ENCODE data around the gene ICAM2. TPM values are rescaled to one million over a fixed set of nuclear protein-coding genes. Genes with fewer than 3 reads are reported as not detected.
A peak's percentile ranks its signal among the peaks of the same experiment; 100 is the strongest.

Gene ICAM2
- total RNA-seq, 1 donor from 2014 or later, result not detected

DNA sequence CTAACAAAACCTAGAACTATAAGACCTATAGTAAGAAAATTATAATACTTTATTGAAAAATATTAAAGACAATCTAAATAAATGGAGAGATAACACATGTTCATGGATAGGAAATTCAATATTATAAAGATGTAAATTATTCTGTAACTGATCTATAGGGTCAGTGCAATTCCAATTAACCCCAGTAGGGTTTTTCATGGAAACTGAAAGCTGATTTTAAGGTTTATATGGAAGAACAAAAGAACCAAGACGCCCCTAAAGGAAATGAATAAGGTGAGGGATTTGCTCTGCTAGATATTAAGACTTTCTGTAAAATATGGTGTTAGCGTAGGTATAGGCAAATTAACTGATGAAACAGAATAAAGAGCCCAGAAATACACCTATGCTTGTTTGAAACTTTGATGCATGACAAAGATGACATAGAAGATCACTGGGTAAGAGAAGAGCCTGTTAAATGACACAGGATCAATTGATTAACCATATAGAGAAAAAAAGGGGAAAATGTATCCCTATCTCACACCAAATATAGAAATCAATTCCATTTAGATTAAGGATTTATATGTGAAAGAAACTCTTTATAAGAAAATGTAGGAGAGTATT lies 3.0 kb downstream of the ICAM2 start:
- H3K36me3 Mint-ChIP-seq, result no peaks in the 10 kb centered on the region
- H3K27me3 Mint-ChIP-seq, result peaks cover 6% of the 10 kb centered on the region
- no peak overlapping the region for H3K4me3 Mint-ChIP-seq
- TF ChIP-seq, protein P1, sequence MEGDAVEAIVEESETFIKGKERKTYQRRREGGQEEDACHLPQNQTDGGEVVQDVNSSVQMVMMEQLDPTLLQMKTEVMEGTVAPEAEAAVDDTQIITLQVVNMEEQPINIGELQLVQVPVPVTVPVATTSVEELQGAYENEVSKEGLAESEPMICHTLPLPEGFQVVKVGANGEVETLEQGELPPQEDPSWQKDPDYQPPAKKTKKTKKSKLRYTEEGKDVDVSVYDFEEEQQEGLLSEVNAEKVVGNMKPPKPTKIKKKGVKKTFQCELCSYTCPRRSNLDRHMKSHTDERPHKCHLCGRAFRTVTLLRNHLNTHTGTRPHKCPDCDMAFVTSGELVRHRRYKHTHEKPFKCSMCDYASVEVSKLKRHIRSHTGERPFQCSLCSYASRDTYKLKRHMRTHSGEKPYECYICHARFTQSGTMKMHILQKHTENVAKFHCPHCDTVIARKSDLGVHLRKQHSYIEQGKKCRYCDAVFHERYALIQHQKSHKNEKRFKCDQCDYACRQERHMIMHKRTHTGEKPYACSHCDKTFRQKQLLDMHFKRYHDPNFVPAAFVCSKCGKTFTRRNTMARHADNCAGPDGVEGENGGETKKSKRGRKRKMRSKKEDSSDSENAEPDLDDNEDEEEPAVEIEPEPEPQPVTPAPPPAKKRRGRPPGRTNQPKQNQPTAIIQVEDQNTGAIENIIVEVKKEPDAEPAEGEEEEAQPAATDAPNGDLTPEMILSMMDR (conservative IDR thresholded peaks at IDR 0.05), result peak; percentile 70
- H3K9me3 Mint-ChIP-seq, result no peaks in the 10 kb centered on the region
- peaks cover 4% of the 10 kb centered on the region for H3K4me1 Mint-ChIP-seq (ENCODE audit: unreplicated experiment)
- no peak for DNase-seq (ENCODE audit: extremely low spot score, unreplicated experiment)
- no peak overlapping the region for H3K27ac Mint-ChIP-seq

DNA sequence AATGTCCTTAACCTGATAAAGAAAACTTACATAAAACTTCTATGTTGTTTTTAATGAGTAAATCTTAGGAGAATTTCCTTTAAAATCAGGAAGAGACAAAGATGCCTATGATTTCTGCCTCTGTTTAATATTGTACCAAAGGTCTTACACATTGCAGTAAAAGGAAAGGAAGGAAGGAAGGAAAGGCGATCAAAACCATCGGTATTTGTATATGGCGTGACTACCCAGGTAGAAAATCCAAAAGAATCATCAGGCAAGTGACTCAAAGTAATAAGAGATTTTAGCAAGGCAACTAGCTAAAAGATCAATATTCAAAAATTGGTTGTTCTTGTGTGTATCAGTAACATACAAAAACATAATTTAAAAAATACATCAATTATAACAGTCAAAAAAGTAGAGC lies 3.5 kb downstream of the ICAM2 start:
- no peaks in the 10 kb centered on the region for H3K36me3 Mint-ChIP-seq
- H3K27me3 Mint-ChIP-seq, result peaks cover 6% of the 10 kb centered on the region

DNA sequence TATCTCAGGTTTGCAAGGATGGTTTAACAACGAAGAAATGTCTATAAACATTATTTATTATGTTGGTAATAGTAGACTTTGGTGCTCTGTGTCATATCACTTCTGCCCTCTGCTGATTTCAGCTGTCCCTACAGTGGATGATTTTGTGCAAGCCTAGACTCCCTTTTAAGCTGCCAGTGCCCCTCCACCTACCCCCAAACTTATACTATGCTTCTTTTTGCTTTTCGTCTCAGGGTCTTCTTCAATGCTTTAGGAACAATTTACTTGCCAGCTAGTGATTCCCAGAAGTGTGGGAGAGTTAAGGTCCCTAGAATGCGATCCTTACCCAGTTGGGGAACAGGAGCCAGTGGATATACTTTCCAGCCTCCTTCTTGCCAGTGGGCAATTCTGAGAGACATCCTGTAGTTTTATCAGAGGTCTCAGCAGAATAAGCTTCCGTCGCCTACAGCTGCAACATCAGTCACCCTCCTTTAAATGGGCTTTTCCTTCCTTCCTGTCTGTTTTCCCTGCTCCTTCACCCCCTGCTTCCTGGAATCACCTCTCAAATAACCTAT lies 4.1 kb downstream of the ICAM2 start:
- Mint-ChIP-seq H3K4me1 (ENCODE audit: unreplicated experiment) (peaks cover 4% of the 10 kb centered on the region), H3K36me3 (no peaks in the 10 kb centered on the region), H3K9me3 (no peaks in the 10 kb centered on the region), H3K27me3 (peaks cover 10% of the 10 kb centered on the region), H3K27ac (no peak overlapping the region), H3K4me3 (no peak overlapping the region)
- no peak for DNase-seq (ENCODE audit: extremely low spot score, unreplicated experiment)
- TF ChIP-seq, protein P1 (conservative IDR thresholded peaks at IDR 0.05), result no peak

More for the DNA sequence above, 3.5 kb downstream of the ICAM2 start:
- Mint-ChIP-seq H3K27ac (no peak overlapping the region), H3K4me3 (no peak overlapping the region), H3K4me1 (ENCODE audit: unreplicated experiment) (peaks cover 4% of the 10 kb centered on the region), H3K9me3 (no peaks in the 10 kb centered on the region)
- DNase-seq (ENCODE audit: extremely low spot score, unreplicated experiment), result no peak
- TF ChIP-seq, protein P1 (conservative IDR thresholded peaks at IDR 0.05), result no peak

DNA sequence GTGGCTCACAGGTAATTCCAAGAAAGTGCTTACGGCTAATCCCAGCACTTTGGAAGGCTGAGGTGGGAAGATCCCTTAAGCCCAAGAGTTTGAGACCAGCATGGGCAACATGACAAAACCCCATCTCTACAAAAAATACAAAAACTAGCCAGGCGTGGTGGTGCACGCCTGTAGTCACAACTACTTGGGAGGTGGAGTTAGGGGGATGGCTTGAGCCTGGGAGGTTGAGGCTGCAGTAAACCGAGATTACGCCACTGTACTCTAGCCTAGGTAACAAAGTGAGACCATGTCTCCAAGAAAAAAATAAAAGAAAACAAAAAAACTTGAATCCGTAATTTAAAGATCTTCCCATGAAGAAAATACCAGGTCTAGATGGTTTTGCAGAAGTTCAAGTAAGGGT lies 5.0 kb downstream of the ICAM2 start:
- TF ChIP-seq, protein P1 (conservative IDR thresholded peaks at IDR 0.05), result no peak
- Mint-ChIP-seq H3K4me1 (ENCODE audit: unreplicated experiment) (peaks cover 4% of the 10 kb centered on the region), H3K36me3 (no peaks in the 10 kb centered on the region), H3K27ac (no peak overlapping the region), H3K4me3 (no peak overlapping the region), H3K9me3 (no peaks in the 10 kb centered on the region), H3K27me3 (peaks cover 14% of the 10 kb centered on the region)
- peak; percentile 16 for DNase-seq (ENCODE audit: extremely low spot score, unreplicated experiment)

DNA sequence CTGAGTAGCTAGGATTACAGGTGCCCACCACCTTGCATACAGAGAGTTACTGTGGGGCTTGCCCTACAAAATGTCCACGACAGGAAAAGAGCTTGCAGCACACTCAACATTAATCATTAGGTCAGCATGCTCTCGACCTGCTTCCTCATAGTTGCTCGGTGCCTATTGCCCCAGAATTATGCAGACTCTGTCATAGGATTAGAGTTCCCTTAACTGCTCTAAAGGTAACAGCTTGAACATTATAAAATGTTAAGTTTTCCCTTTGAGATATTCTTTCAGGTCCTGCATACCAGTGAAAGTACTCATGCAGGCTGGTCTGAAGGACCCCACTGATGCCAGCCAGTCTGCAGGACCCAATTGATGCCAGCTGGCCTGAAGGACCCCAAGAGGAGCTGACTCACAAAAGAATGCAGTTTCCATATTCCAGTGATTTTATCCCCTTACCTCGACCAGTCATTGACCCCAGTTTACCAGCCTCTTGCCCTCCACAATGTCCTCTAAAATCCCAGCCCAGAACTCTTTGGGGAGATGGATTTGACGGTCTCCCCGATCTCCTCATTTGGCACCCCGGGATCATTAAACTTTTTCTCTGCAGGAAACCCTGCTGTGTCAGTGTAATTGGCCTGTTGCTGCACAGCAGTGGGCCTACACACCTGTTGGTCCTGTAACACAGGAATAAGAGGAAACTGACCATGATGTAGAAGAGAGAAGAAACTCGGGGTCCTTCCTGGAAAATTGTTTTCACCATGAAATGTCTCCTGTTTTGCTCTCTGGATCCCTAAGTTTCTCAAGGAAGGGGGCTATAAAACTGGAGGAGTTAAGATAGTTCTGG lies 10.6 kb downstream of the ICAM2 start:
- Mint-ChIP-seq H3K27me3 (peaks cover 8% of the 10 kb centered on the region), H3K9me3 (no peaks in the 10 kb centered on the region)

More for the DNA sequence above, 10.6 kb downstream of the ICAM2 start:
- DNase-seq (ENCODE audit: extremely low spot score, unreplicated experiment), result peak; percentile 10
- no peaks in the 10 kb centered on the region for H3K36me3 Mint-ChIP-seq
- TF ChIP-seq, protein P1 (conservative IDR thresholded peaks at IDR 0.05), result no peak
- no peak overlapping the region for H3K27ac Mint-ChIP-seq
- H3K4me1 Mint-ChIP-seq (ENCODE audit: unreplicated experiment), result peaks cover 8% of the 10 kb centered on the region
- H3K4me3 Mint-ChIP-seq, result no peak overlapping the region
